RWPE1 (cell line): ENCODE data around the gene AKIP1.
A peak's percentile ranks its signal among the peaks of the same experiment; 100 is the strongest.
"Not testable (repeated sequence)": the region's sequence is repeated elsewhere in the genome, so short reads cannot be mapped to it uniquely, and the experiment has no call there.

Experiments
- CTCF ChIA-PET: fragments of 350-600 bp; sonication (Branson Sonifier 250); formaldehyde crosslinking; extraction: SDS; loops from one replicate; lab custom pipeline; 2021; lab: Yijun Ruan, JAX
- POLR2A ChIA-PET: fragments of 400-600 bp; formaldehyde crosslinking; extraction: SDS; loops from one replicate; lab custom pipeline; 2020; ENCODE audit warnings: antibody characterized with exemption; ENCODE audit not compliant: low non-redundant PET; lab: Yijun Ruan, JAX
- DNase-seq: peaks from one replicate; pipeline ENCODE4 v3.0.0; 2012; ENCODE audit warnings: low spot score
- H3K27ac ChIP-seq: fragments of 450-650 bp; 2 replicates; pipeline ENCODE4 v1.5.1; 2017
- TF ChIP-seq, protein P1 (sequence below): fragments of 450-650 bp; conservative IDR thresholded peaks from 2 replicates; pipeline ENCODE4 v1.5.1; 2017; ENCODE audit warnings: low read depth, mild to moderate bottlenecking

Gene AKIP1

DNA sequence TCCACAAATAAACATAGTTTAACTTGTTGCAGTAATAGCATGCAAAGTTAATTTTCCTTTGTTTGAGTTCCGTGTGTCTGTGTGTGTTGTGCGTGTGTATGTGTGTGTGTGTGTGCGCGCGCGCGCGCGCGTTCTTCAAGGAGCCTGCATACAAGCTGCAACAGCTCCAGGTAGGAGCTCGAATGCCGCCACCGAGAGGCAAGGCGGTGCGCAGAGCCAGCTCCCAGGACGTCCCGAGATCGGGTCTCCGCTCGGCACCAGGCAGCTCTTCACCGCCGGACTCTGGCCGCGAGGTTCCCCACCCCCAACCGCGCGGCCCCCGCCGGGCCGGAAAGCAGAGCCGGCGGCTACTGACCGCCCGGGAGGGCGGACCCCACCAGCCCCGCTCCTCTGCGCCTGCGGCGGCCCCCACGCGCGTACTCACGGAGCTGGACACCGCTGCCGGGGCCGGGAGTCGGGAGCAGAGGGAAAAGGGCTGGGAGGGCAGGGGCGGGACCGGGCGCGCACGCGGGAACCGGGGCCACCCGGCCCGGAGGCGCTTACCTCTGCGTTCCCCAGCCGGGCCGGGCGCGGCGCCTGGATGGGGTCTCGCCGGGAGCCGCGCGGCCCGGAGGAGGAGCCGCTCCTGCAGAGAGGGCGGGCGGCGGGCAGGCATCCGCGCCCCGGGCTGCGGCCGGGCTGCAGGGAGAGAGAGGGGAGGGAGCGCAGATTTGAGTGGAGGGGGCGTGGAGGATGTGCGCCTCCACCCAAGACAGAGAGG lies 40.4 kb upstream of the AKIP1 start:
- TF ChIP-seq, protein P1, sequence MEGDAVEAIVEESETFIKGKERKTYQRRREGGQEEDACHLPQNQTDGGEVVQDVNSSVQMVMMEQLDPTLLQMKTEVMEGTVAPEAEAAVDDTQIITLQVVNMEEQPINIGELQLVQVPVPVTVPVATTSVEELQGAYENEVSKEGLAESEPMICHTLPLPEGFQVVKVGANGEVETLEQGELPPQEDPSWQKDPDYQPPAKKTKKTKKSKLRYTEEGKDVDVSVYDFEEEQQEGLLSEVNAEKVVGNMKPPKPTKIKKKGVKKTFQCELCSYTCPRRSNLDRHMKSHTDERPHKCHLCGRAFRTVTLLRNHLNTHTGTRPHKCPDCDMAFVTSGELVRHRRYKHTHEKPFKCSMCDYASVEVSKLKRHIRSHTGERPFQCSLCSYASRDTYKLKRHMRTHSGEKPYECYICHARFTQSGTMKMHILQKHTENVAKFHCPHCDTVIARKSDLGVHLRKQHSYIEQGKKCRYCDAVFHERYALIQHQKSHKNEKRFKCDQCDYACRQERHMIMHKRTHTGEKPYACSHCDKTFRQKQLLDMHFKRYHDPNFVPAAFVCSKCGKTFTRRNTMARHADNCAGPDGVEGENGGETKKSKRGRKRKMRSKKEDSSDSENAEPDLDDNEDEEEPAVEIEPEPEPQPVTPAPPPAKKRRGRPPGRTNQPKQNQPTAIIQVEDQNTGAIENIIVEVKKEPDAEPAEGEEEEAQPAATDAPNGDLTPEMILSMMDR: 0 out of 2 replicates have a peak, but pooled peaks have one; percentile 9
- DNase-seq: peak; percentile 45
- CTCF ChIA-PET: interaction anchor here (0.9 kb wide), 1 partner anchor 102 kb away, joined by 3 read pairs; no protein-coding TSS in a partner anchor
- POLR2A ChIA-PET: interaction anchor here (0.6 to 1.0 kb wide), 5 partner anchors 53 to 188 kb away, joined by 3 to 10 read pairs (median 4); partner anchors contain the start of genes RPL27A and TRIM66
- H3K27ac ChIP-seq: peak overlapping the region; percentile 87

DNA sequence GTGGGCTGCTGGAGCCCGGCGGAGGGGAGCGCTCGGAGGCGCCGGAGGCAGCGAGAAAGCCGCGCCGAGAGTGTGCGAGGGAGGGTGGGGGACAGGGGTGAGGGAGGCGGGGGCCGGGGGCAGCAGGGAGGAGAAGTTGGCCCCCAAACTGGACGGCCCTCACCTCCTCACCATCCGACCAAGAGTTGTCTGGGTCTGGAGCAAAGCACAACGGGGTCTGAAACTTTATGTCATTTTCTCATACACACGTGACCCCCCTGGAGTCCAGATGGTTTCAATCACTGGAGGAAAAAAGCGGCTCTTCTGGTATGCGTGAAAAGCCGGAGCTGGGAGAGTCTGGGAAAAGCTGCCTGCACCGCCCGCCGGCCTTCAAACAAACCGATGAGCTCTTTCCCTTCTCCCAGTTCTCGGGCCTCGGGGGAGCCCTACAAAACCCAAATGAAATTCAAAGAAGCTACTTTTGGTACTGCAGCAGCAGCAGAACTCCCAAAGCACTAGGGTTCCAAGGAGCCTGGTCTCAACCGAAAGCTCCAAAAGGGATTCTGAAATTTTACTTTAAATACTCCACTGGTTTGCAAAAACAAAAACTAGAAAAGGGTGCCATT lies 39.7 kb upstream of the AKIP1 start:
- TF ChIP-seq, protein P1: no peak
- peak overlapping the region; percentile 87 for H3K27ac ChIP-seq
- DNase-seq: peak; percentile 66
- ChIA-PET CTCF (no interaction called here), POLR2A (interaction anchor here (1.0 kb wide), 1 partner anchor 151 kb away, joined by 3 read pairs; no protein-coding TSS in a partner anchor)

DNA sequence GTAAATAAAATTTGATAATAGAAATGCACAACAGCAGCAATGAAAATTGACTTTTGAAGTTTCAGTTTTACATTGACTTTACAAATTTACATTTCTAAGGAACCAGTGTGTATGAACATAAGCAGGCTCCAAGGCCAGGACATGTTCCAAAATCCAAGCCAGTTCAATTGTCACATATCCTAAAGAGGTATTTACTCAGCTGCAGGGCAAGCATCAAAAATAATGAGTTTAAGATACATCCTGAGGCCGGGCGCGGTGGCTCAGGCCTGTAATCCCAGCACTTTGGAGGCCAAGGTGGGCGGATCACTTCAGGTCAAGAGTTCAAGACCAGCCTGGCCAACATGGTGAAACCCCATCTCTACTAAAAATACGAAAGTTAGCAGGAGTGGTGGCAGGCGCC lies 39.0 kb upstream of the AKIP1 start:
- POLR2A ChIA-PET: no interaction called here
- H3K27ac ChIP-seq: 0 out of 2 replicates have a peak overlapping the region, but pooled peaks have one; percentile 38
- TF ChIP-seq, protein P1: no peak
- no peak for DNase-seq
- CTCF ChIA-PET: no interaction called here

DNA sequence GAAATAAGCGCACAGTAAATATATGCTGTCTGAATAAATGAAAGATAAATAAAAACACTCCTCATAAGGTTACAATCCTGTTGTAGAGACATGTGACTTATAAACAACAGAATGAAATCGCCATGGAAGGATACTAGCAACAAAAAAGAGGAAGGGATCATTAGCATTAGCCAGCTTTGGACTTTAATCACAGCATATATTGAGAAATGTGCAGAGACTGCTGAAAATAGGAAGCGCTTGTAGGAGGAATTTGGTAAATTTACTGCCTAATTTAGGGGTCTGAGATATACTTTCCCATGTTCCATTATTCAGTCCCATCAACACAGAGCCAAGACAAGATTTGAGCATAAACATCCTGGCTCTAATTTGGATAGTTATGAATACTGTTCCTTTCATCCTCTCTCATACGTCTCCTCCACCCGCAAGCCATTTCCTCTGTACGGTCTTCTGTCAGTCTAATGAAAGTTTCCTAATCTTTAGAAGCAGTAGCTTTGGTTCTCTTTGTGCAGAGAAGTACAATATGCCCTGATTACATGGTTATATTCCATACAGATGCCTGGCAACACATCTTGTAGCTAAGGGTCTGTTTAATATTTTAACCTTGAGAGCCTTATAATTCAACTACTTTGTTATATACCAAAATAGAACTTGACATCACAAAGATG lies 37.1 kb upstream of the AKIP1 start:
- POLR2A ChIA-PET: no interaction called here
- H3K27ac ChIP-seq: no peak overlapping the region
- no peak for DNase-seq
- TF ChIP-seq, protein P1: no peak
- CTCF ChIA-PET: interaction anchor here (0.8 kb wide), 1 partner anchor 392 kb away, joined by 3 read pairs; the partner anchor contains the start of gene DENND5A

DNA sequence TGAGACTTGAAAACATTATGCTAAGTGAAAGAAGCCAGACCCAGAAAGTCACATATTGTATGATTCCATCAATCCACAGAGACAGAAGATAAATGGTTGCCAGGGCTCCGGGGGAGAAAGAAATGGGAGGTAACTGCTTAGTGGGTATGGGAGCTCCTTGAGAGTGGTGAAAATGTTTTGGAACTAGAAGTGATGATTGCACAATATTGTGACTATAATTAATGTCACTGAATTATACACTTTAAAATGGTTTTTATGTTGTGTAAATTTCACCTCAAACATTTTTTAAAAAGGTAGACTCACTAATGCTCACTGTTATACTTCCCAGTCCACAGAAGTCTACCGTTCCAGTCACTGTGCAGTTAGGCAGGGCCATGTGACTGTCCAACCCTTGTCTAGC lies 32.2 kb upstream of the AKIP1 start:
- TF ChIP-seq, protein P1: no peak
- ChIA-PET CTCF (no interaction called here), POLR2A (interaction anchor here (0.7 kb wide), 1 partner anchor 190 kb away, joined by 3 read pairs; no protein-coding TSS in a partner anchor)
- H3K27ac ChIP-seq: no peak overlapping the region
- DNase-seq: no peak

DNA sequence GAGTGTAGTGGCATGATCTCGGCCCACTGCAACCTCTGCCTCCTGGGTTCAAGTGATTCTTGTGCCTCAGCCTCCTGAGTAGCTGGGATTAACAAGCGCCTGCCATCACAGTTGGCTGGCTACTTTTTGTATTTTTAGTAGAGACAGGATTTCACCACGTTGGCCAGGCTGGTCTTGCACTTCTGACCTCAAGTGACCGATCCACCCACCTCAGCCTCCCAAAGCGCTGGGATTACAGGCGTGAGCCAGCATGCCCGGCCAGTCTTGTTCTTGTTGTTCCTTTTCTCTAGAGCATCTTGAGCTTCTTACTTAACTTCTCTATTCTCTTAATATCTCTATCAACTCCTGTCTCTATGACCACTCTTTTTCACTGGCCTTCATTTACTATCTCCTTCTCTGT lies 29.4 kb upstream of the AKIP1 start:
- DNase-seq, CTCF ChIA-PET, H3K27ac ChIP-seq, POLR2A ChIA-PET: not testable (repeated sequence)
